HepG2 (cell line): Measurements from ENCODE around the gene RPUSD2. TPM values are rescaled to one million over a fixed set of nuclear protein-coding genes. Genes with fewer than 3 reads are reported as not detected.

Experiments used
- ASH2L ChIP-seq: fragments of 300-600, 200-600 bp; sonication (generic); IDR thresholded peaks from 2 replicates; pipeline ENCODE4 v1.7.0; 2017; ENCODE audit warnings: low read depth, mild to moderate bottlenecking, moderate library complexity, mixed read lengths, low read length; ENCODE audit not compliant: insufficient read length
- BCL6 ChIP-seq: IDR thresholded peaks from 2 replicates; pipeline ENCODE4 v1.6.1; 2016; ENCODE audit warnings: missing genetic modification reagents, missing compliant biosample characterization
- BORCS8-MEF2B ChIP-seq: sonication (generic); formaldehyde crosslinking; IDR thresholded peaks from 2 replicates; pipeline ENCODE4 v1.8.0; 2022; ENCODE audit warnings: mild to moderate bottlenecking, missing genetic modification reagents
- CREB3 ChIP-seq: sonication (generic); formaldehyde crosslinking; IDR thresholded peaks from 2 replicates; pipeline ENCODE4 v1.5.0; 2020; ENCODE audit warnings: missing genetic modification reagents
- ERF ChIP-seq: IDR thresholded peaks from 2 replicates; pipeline ENCODE4 v1.6.1; 2018; ENCODE audit warnings: missing biosample characterization, missing genetic modification reagents
- FOXC1 ChIP-seq: sonication (generic); formaldehyde crosslinking; IDR thresholded peaks from 2 replicates; pipeline ENCODE4 v1.8.0; 2022; ENCODE audit warnings: mild to moderate bottlenecking, missing genetic modification reagents, borderline replicate concordance
- GABPB1 ChIP-seq: IDR thresholded peaks from 2 replicates; pipeline ENCODE4 v1.6.1; 2016; ENCODE audit warnings: mild to moderate bottlenecking, missing genetic modification reagents, moderate library complexity, missing compliant biosample characterization
- GTF3A ChIP-seq: sonication (generic); formaldehyde crosslinking; conservative IDR thresholded peaks from 2 replicates; pipeline ENCODE4 v1.4.0; 2020; ENCODE audit warnings: mild to moderate bottlenecking, missing genetic modification reagents
- NFYB ChIP-seq: sonication (generic); formaldehyde crosslinking; IDR thresholded peaks from 2 replicates; pipeline ENCODE4 v1.4.0; 2020; ENCODE audit warnings: missing genetic modification reagents
- NFYC ChIP-seq: IDR thresholded peaks from 2 replicates; pipeline ENCODE4 v1.6.1; 2016; ENCODE audit warnings: missing genetic modification reagents, missing compliant biosample characterization
- RARA ChIP-seq: IDR thresholded peaks from 2 replicates; pipeline ENCODE4 v1.6.1; 2016; ENCODE audit warnings: missing genetic modification reagents, missing compliant biosample characterization
- SIN3A ChIP-seq: IDR thresholded peaks from 2 replicates; pipeline ENCODE4 v1.6.1; 2011; ENCODE audit warnings: low read depth, mild to moderate bottlenecking, control low read depth, low read length, borderline replicate concordance
- ZHX2 ChIP-seq, 2 experiments: sonication (generic) in 1 of 2; formaldehyde crosslinking in 1 of 2; IDR thresholded peaks; 2 replicates each; pipeline versions ENCODE4 v1.6.1 to v1.9.0; 2014 to 2022; ENCODE audit warnings: antibody characterized with exemption in 1 of 2, borderline replicate concordance in 1 of 2, inconsistent platforms in 1 of 2, low read depth in 1 of 2, missing genetic modification reagents in 1 of 2
- ZMAT3 ChIP-seq: sonication (generic); formaldehyde crosslinking; conservative IDR thresholded peaks from 2 replicates; pipeline ENCODE4 v1.7.0; 2021; ENCODE audit warnings: missing genetic modification reagents
- ZNF329 ChIP-seq: sonication (generic); formaldehyde crosslinking; IDR thresholded peaks from 2 replicates; pipeline ENCODE4 v1.9.0; 2021; ENCODE audit warnings: low read depth, mild to moderate bottlenecking, missing genetic modification reagents
- ZNF331 ChIP-seq: sonication (generic); formaldehyde crosslinking; IDR thresholded peaks from 2 replicates; pipeline ENCODE4 v1.4.0; 2020; ENCODE audit warnings: missing genetic modification reagents
- ZNF543 ChIP-seq: sonication (generic); formaldehyde crosslinking; IDR thresholded peaks from 2 replicates; pipeline ENCODE4 v1.4.0; 2020; ENCODE audit warnings: mild to moderate bottlenecking, missing genetic modification reagents
- ZNF615 ChIP-seq: sonication (generic); formaldehyde crosslinking; IDR thresholded peaks from 2 replicates; pipeline ENCODE4 v1.5.0; 2020; ENCODE audit warnings: mild to moderate bottlenecking, missing genetic modification reagents, borderline replicate concordance
- ZNF672 ChIP-seq: sonication (generic); formaldehyde crosslinking; IDR thresholded peaks from 2 replicates; pipeline ENCODE4 v1.8.1; 2022; ENCODE audit warnings: missing genetic modification reagents
- ZNF772 ChIP-seq: sonication (generic); formaldehyde crosslinking; IDR thresholded peaks from 2 replicates; pipeline ENCODE4 v1.5.0; 2020; ENCODE audit warnings: mild to moderate bottlenecking, missing genetic modification reagents
- ZSCAN9 ChIP-seq: IDR thresholded peaks from 2 replicates; pipeline ENCODE4 v1.6.1; 2016; ENCODE audit warnings: borderline replicate concordance
- polyA plus RNA-seq, 8 experiments: library from polyadenylated mRNA; depleted of rRNA in 3 of 8; stranded (reverse) in 7 of 8; unstranded in 1 of 8; fragments of >200 nt; fragmentation: Illumina TruSeq in 4 of 8; extraction: Trizol in 4 of 8; gene quantifications; 2 replicates each; pipeline versions ENCODE4 v1.2.1 to v1.2.3, GENCODE V29; 2011 to 2016; ENCODE audit warnings: low read depth in 4 of 8, missing spikeins in 1 of 8, mixed read lengths in 1 of 8; ENCODE audit not compliant: insufficient read depth in 1 of 8
- total RNA-seq, 5 experiments: library from RNA; depleted of rRNA; stranded (reverse); fragments of >200 nt; fragmentation: Illumina TruSeq; extraction: Trizol; gene quantifications; 2 replicates each; pipeline ENCODE4 v1.2.3, GENCODE V29; 2016; ENCODE audit warnings: low read depth in 1 of 5
- TF ChIP-seq, protein P1 (sequence below): sonication (generic); formaldehyde crosslinking; conservative IDR thresholded peaks from 2 replicates; pipeline ENCODE4 v1.4.0; 2020; ENCODE audit warnings: missing genetic modification reagents

Gene RPUSD2
- total and polyA plus RNA-seq, 2 of the 13 experiments (the other 11 are each of a cell fraction or from before 2014, with no cell fraction given), result 8.6 to 14.5 TPM

DNA sequence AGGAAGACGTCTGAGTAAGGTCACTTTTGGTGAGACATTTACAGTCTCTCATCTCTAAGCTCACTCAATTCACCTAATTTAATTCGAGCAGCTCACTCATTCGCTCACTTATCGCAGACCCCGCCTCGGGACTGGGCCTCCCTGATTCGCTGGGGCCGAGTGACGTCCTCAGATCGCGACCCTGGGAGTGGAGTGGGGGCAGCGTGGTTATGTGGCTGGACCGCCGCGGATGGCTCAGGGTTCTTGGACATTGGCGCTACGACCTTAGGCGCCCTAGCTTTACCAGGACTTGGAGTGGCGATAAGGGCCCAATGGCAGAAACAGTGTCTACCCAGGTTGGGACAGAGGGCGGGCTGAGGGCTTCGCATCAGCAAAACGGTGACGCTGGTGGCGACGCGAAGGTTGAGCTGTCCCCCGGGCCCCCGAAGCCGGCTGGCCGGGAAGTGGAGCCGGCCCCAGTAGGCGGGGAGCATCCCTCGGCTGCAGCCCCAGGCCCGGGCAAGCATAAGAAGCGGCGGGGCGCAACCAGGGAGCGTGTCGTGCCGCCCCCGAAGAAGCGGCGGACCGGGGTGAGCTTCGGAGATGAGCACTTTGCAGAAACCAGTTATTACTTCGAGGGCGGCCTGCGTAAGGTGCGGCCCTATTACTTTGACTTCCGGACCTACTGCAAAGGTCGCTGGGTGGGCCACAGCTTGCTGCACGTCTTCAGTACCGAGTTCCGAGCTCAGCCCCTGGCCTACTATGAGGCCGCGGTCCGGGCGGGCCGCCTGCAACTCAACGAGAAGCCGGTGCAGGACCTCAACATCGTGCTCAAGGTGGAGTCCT lies at the start of gene RPUSD2 (continued):
- TF ChIP-seq ZNF331 (CRISPR knock-in tag), result peak; percentile 53
- 0 out of 2 replicates have a peak, but pooled peaks have one; percentile 7 for TF ChIP-seq BCL6 (CRISPR knock-in tag)
- TF ChIP-seq ASH2L, result peak; percentile 96
- peak; percentile 4; the same call in 1 of the 2 replicates for TF ChIP-seq ZSCAN9 (CRISPR knock-in tag)
- peak; percentile 85 for TF ChIP-seq ERF (CRISPR knock-in tag)
- peak; percentile 86; the same call in 1 of the 2 replicates for TF ChIP-seq ZNF615 (CRISPR knock-in tag)
- peak; percentile 29; the same call in 1 of the 2 replicates for TF ChIP-seq RARA (CRISPR knock-in tag)
- peak; percentile 90 for TF ChIP-seq NFYC (CRISPR knock-in tag)
- no peak for TF ChIP-seq CREB3 (CRISPR knock-in tag)
- peak; percentile 95; the same call in 1 of the 2 replicates for TF ChIP-seq SIN3A
- TF ChIP-seq ZNF672 (CRISPR knock-in tag), result no peak
- peak; percentile 83 for TF ChIP-seq ZHX2 (IDR thresholded peaks at IDR 0.05; ENCODE audit: low read depth)
- TF ChIP-seq ZHX2 (CRISPR knock-in tag; IDR thresholded peaks at IDR 0.05; ENCODE audit: borderline replicate concordance), result no peak
- peak; percentile 44; the same call in 1 of the 2 replicates for TF ChIP-seq ZNF329 (CRISPR knock-in tag)
- TF ChIP-seq ZNF543 (CRISPR knock-in tag), result 0 out of 2 replicates have a peak, but pooled peaks have one; percentile 60
- TF ChIP-seq BORCS8-MEF2B (CRISPR knock-in tag), result peak; percentile 65
- TF ChIP-seq ZMAT3 (CRISPR knock-in tag), result peak; percentile 91
- peak; percentile 78 for TF ChIP-seq GABPB1 (CRISPR knock-in tag)
- peak; percentile 53; the same call in 1 of the 2 replicates for TF ChIP-seq FOXC1 (CRISPR knock-in tag)
- TF ChIP-seq ZNF772, result peak; percentile 90
- TF ChIP-seq, protein P1, sequence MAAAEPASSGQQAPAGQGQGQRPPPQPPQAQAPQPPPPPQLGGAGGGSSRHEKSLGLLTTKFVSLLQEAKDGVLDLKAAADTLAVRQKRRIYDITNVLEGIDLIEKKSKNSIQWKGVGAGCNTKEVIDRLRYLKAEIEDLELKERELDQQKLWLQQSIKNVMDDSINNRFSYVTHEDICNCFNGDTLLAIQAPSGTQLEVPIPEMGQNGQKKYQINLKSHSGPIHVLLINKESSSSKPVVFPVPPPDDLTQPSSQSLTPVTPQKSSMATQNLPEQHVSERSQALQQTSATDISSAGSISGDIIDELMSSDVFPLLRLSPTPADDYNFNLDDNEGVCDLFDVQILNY, result peak; percentile 66; the same call in 1 of the 2 replicates
- peak; percentile 83 for TF ChIP-seq NFYB (CRISPR knock-in tag)
- no peak for TF ChIP-seq GTF3A (CRISPR knock-in tag)
